MCF 10A (cell line): Measurements from ENCODE around the gene KDM4C. TPM values are rescaled to one million over a fixed set of nuclear protein-coding genes. Genes with fewer than 3 reads are reported as not detected.
"Not testable (repeated sequence)": the region's sequence is repeated elsewhere in the genome, so short reads cannot be mapped to it uniquely, and the experiment has no call there.

Experiments
- BruUV-seq: library from RNA; stranded (reverse); fragments of 400-500 nt; replicated peaks from 2 replicates; lab custom pipeline; 2021; lab: Mats Ljungman, UMichigan
- CTCF ChIA-PET: fragments of 300-600 bp; sonication (Branson Sonifier 250); formaldehyde crosslinking; extraction: SDS; loops from one replicate; lab custom pipeline; 2021; ENCODE audit warnings: antibody characterized with exemption, inconsistent platforms; lab: Yijun Ruan, JAX
- POLR2A ChIA-PET: fragments of 300-600, 350-650 bp; sonication (Branson Sonifier 250); formaldehyde crosslinking; extraction: SDS; loops from one replicate; lab custom pipeline; 2020; ENCODE audit warnings: antibody characterized with exemption, inconsistent platforms; lab: Yijun Ruan, JAX
- DNase-seq: peaks from one replicate; pipeline ENCODE4 v3.0.0-alpha.2; 2018; ENCODE audit not compliant: unreplicated experiment
- H3K27ac Mint-ChIP-seq: one replicate; pipeline ENCODE4 v1.8.0; 2022; ENCODE audit warnings: mild to moderate bottlenecking, low read depth, mixed read lengths; ENCODE audit not compliant: unreplicated experiment
- H3K27me3 Mint-ChIP-seq: one replicate; pipeline ENCODE4 v1.8.0; 2022; ENCODE audit warnings: mixed read lengths; ENCODE audit not compliant: insufficient read depth, unreplicated experiment
- H3K36me3 Mint-ChIP-seq: one replicate; pipeline ENCODE4 v1.8.0; 2022; ENCODE audit warnings: mild to moderate bottlenecking, moderate library complexity, mixed read lengths; ENCODE audit not compliant: insufficient read depth, unreplicated experiment
- H3K4me1 Mint-ChIP-seq: one replicate; pipeline ENCODE4 v1.8.0; 2022; ENCODE audit warnings: mixed read lengths; ENCODE audit not compliant: insufficient read depth, unreplicated experiment
- H3K4me3 Mint-ChIP-seq: one replicate; pipeline ENCODE4 v1.8.0; 2022; ENCODE audit warnings: mild to moderate bottlenecking, moderate library complexity, mixed read lengths; ENCODE audit not compliant: unreplicated experiment
- H3K9me3 Mint-ChIP-seq: one replicate; pipeline ENCODE4 v1.8.0; 2022; ENCODE audit warnings: mixed read lengths; ENCODE audit not compliant: unreplicated experiment
- intact Hi-C: fragments of 100-400 bp; cut with micrococcal nuclease; formaldehyde crosslinking; loops from 2 replicates; pipeline ENCODE4 v1.14.1; 2022
- total RNA-seq: library from RNA; stranded (reverse); gene quantifications from 2 replicates; pipeline ENCODE4 v1.2.3, GENCODE V29; 2022
- TF ChIP-seq, protein P1 (sequence below): fragments of 200-600 bp; IDR thresholded peaks from one replicate; pipeline ENCODE4 v1.8.0; 2022; ENCODE audit warnings: antibody characterized with exemption, mild to moderate bottlenecking; ENCODE audit not compliant: unreplicated experiment

KDM4C gene
- total RNA-seq, 1 experiment from 2014 or later, result 29.5 TPM

DNA sequence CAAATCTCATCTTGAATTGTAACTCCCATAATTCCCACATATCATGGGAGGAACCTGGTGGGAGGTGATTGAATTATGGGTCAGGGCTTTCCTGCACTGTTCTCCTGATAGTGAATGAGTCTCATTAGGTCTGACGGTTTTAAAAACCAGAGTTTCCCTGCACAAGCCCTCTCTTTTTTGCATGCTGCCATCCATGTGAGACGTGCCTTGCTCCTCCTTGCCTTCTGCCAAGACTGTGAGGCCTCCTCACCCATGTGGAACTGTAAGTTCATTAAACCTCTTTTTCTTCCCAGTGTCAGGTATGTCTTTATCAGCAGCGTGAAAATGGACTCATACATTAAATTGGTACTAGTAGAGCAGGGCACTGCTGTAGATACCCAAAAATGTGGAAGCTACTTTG lies 22.4 kb upstream of the KDM4C start:
- ChIA-PET CTCF (no interaction called here), POLR2A (interaction anchor here (0.7 kb wide), 1 partner anchor 382 kb away, joined by 4 read pairs; no protein-coding TSS in a partner anchor)
- Mint-ChIP-seq H3K36me3 (no peaks in the 10 kb centered on the region), H3K4me3 (no peak overlapping the region), H3K9me3 (no peaks in the 10 kb centered on the region), H3K27me3 (no peaks in the 10 kb centered on the region), H3K4me1 (no peaks in the 10 kb centered on the region), H3K27ac (no peak overlapping the region)
- BruUV-seq, result no TSS peak
- TF ChIP-seq, protein P1, sequence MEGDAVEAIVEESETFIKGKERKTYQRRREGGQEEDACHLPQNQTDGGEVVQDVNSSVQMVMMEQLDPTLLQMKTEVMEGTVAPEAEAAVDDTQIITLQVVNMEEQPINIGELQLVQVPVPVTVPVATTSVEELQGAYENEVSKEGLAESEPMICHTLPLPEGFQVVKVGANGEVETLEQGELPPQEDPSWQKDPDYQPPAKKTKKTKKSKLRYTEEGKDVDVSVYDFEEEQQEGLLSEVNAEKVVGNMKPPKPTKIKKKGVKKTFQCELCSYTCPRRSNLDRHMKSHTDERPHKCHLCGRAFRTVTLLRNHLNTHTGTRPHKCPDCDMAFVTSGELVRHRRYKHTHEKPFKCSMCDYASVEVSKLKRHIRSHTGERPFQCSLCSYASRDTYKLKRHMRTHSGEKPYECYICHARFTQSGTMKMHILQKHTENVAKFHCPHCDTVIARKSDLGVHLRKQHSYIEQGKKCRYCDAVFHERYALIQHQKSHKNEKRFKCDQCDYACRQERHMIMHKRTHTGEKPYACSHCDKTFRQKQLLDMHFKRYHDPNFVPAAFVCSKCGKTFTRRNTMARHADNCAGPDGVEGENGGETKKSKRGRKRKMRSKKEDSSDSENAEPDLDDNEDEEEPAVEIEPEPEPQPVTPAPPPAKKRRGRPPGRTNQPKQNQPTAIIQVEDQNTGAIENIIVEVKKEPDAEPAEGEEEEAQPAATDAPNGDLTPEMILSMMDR, result no peak
- DNase-seq, result no peak
- intact Hi-C loops, result no loop called here

DNA sequence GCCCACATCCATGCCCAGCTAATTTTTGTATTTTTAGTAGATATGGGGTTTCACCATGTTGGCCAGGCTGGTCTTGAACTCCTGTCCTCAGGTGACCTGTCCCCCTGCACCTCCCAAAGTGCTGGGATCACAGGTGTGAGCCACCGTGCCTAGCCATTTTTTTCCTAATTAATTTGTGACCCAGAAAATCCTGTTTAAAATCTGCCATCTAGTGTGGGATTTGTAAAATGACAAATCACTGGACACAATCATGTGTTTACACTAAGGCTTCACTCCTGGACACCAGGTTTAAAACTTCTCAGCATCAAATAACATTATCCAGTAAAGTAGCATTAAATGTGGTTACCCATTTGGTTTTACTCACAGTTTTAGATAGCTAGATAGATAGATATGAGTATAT lies 18.6 kb upstream of the KDM4C start:
- DNase-seq, result peak; percentile 41
- ChIA-PET POLR2A (interaction anchor here (1.0 to 2.2 kb wide), 2 partner anchors 18 to 20 kb away, joined by 3 to 10 read pairs; partner anchors contain the start of gene KDM4C), CTCF (interaction anchor here (0.6 to 2.3 kb wide), 19 partner anchors 12 to 975 kb away, joined by 3 to 13 read pairs (median 4); partner anchors contain the start of gene KDM4C)
- intact Hi-C loops, result loop anchor here (1.0 to 2.0 kb wide), 2 partner anchors 154 to 384 kb away; no protein-coding TSS in a partner anchor
- TF ChIP-seq, protein P1, result peak; percentile 32
- BruUV-seq, result no TSS peak
- H3K4me1 Mint-ChIP-seq, result no peaks in the 10 kb centered on the region
- no peaks in the 10 kb centered on the region for H3K36me3 Mint-ChIP-seq
- H3K4me3 Mint-ChIP-seq, result no peak overlapping the region
- H3K27ac Mint-ChIP-seq, result no peak overlapping the region
- no peaks in the 10 kb centered on the region for H3K9me3 Mint-ChIP-seq
- H3K27me3 Mint-ChIP-seq, result no peaks in the 10 kb centered on the region

DNA sequence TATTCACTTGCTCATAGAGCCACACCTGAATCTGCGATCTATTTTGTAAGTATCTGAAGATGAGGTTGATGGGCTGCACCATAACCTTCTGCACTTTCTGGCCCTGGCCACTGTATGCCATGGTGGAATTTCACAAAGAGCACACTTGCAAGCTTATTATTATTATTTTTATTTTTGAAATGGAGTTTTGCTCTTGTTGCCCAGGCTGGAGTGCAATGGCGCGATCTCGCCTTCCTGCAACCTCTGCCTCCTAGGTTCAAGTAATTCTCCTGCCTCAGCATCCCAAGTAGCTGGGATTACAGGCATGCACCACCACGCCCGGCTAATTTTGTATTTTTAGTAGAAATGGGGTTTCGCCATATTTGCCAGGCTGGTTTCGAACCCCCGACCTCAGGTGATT lies 8.9 kb upstream of the KDM4C start:
- intact Hi-C loops, H3K9me3 Mint-ChIP-seq, H3K36me3 Mint-ChIP-seq, H3K4me1 Mint-ChIP-seq, H3K27me3 Mint-ChIP-seq, H3K4me3 Mint-ChIP-seq, H3K27ac Mint-ChIP-seq, BruUV-seq, DNase-seq: not testable (repeated sequence)
- POLR2A ChIA-PET, result interaction anchor here (0.7 to 2.0 kb wide), 3 partner anchors 8 to 85 kb away, joined by 3 to 6 read pairs (median 3); partner anchors contain the start of gene KDM4C
- CTCF ChIA-PET, result interaction anchor here (0.6 kb wide), 1 partner anchor 304 kb away, joined by 3 read pairs; no protein-coding TSS in a partner anchor

DNA sequence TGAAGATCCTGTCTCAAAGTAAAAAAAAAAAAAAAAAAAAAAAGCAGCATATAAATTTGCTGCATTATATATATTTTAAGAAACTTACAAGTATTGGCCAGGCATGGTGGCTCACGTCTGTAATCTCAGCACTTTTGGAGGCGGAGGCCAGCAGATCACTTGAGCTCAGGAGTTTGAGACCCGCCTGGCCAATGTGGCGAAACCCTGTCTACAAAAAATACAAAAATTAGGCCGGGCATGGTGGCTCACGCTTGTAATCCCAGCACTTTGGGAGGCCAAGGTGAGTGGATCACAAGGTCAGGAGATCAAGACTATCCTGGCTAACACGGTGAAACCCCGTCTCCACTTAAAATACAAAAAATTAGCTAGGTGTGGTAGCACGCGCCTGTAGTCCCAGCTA lies 2.9 kb upstream of the KDM4C start:
- H3K36me3 Mint-ChIP-seq, H3K27me3 Mint-ChIP-seq, H3K4me1 Mint-ChIP-seq, H3K27ac Mint-ChIP-seq, DNase-seq, H3K4me3 Mint-ChIP-seq, BruUV-seq, H3K9me3 Mint-ChIP-seq, intact Hi-C loops: not testable (repeated sequence)
- ChIA-PET POLR2A (interaction anchor here (0.7 kb wide), 1 partner anchor 1422 kb away, joined by 3 read pairs; no protein-coding TSS in a partner anchor), CTCF (interaction anchor here (0.7 kb wide), 1 partner anchor 449 kb away, joined by 3 read pairs; no protein-coding TSS in a partner anchor)

DNA sequence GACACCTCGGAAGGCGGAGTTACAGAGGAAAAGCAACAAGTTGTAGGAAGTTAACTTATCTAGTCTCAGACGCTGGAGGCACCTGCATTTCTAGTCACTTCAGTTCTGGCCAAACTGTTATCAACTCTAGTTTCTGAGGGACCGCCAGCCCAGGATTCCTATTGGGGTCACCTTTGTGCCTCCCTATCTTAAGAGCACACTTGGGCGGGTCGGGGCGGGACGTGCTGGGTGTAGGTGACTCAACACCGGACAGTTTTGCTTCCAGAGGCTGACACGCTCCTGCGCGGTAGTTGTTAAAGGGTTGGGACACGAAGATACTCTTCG lies 679 bp upstream of the KDM4C start:
- POLR2A ChIA-PET, result interaction anchor here (0.6 to 4.5 kb wide), 28 partner anchors 7 to 945 kb away, joined by 3 to 48 read pairs (median 6); partner anchors contain the start of genes GLDC and UHRF2
- Mint-ChIP-seq H3K4me3 (peak overlapping the region; percentile 90), H3K27ac (peak overlapping the region; percentile 100), H3K4me1 (peaks cover 3% of the 10 kb centered on the region), H3K27me3 (no peaks in the 10 kb centered on the region), H3K9me3 (no peaks in the 10 kb centered on the region), H3K36me3 (peaks cover 6% of the 10 kb centered on the region)
- intact Hi-C loops, result no loop called here
- CTCF ChIA-PET, result interaction anchor here (1.0 kb wide), 1 partner anchor 17 kb away, joined by 3 read pairs; no protein-coding TSS in a partner anchor
- BruUV-seq, result no TSS peak
- peak; percentile 85 for DNase-seq
- TF ChIP-seq, protein P1, result no peak
